ENCODE data around the gene GGTA1. TPM values are rescaled to one million over a fixed set of nuclear protein-coding genes. Genes with fewer than 3 reads are reported as not detected.

GGTA1 gene
- total and polyA plus RNA-seq, 9 of the 15 experiments (the other 6 are each of a cell fraction or from before 2014, with no cell fraction given), result 0.04 to 0.15 TPM; not detected in 7

GRCh38 chr9:121545875-121546423 lies 46.3 kb upstream of the GGTA1 start (continued):
- TF ChIP-seq ZBTB40 (IDR thresholded peaks at IDR 0.05) (no peak), ZBTB40 (CRISPR knock-in tag; IDR thresholded peaks at IDR 0.05) (no peak), ZNF140 (CRISPR knock-in tag; IDR thresholded peaks at IDR 0.05) (no peak), NFRKB (IDR thresholded peaks at IDR 0.05; ENCODE audit: low read depth) (no peak), ZNF551 (CRISPR knock-in tag; IDR thresholded peaks at IDR 0.05) (no peak), ELK3 (CRISPR knock-in tag; IDR thresholded peaks at IDR 0.05) (no peak), ZZZ3 (IDR thresholded peaks at IDR 0.05) (no peak), TCFL5 (CRISPR knock-in tag; conservative IDR thresholded peaks at IDR 0.05) (no peak), RERE (CRISPR knock-in tag; IDR thresholded peaks at IDR 0.05; ENCODE audit: borderline replicate concordance) (no peak), HINFP (tag; conservative IDR thresholded peaks at IDR 0.05; ENCODE audit: low read depth) (no peak)
